HEK293 (cell line): ENCODE results near the gene PSMD5.

Experiments used
- CTCF ChIA-PET: fragments of 350-600 bp; formaldehyde crosslinking; extraction: SDS; loops from one replicate; lab custom pipeline; 2021; ENCODE audit warnings: antibody characterized with exemption; lab: Yijun Ruan, JAX
- POLR2A ChIA-PET: fragments of 300-600 bp; formaldehyde crosslinking; extraction: SDS; loops from one replicate; lab custom pipeline; 2020; ENCODE audit warnings: antibody characterized with exemption, inconsistent platforms; lab: Yijun Ruan, JAX
- H3K27ac ChIP-seq: fragments of 200-500 bp; sonication (Bioruptor generic); 2 replicates; pipeline ENCODE4 v1.5.1; 2014; ENCODE audit warnings: low read depth, low read length, control low read depth, inconsistent platforms; ENCODE audit errors: extremely low read depth
- H3K36me3 ChIP-seq, 2 experiments: fragments of 200-500 bp in 1 of 2; sonication (Bioruptor generic) in 1 of 2; 1 replicate in 1 of 2; 2 replicates in 1 of 2; pipeline ENCODE4 v1.5.1; 2014 to 2017; ENCODE audit warnings: inconsistent platforms in 2 of 2, low read length in 2 of 2; ENCODE audit not compliant: control insufficient read depth in 2 of 2, insufficient read depth in 1 of 2
- H3K4me1 ChIP-seq: fragments of 200-500 bp; sonication (Bioruptor generic); 2 replicates; pipeline ENCODE4 v1.5.1; 2014; ENCODE audit warnings: mild to moderate bottlenecking, low read length, inconsistent platforms; ENCODE audit not compliant: control insufficient read depth, insufficient read depth
- H3K4me3 ChIP-seq: 2 replicates; pipeline ENCODE4 v1.5.1; 2011; ENCODE audit warnings: low read depth, mild to moderate bottlenecking, control low read depth, low read length, moderate library complexity
- H3K9me3 ChIP-seq: fragments of 200-500 bp; sonication (Bioruptor generic); 2 replicates; pipeline ENCODE4 v1.5.1; 2014; ENCODE audit warnings: low read depth, low read length, inconsistent platforms; ENCODE audit not compliant: control insufficient read depth, insufficient read depth
- GLI4 ChIP-seq: fragments of 450-650 bp; formaldehyde crosslinking; IDR thresholded peaks from 2 replicates; pipeline ENCODE4 v1.5.1; 2016; ENCODE audit warnings: missing biosample characterization, missing genetic modification characterization
- HOXD13 ChIP-seq: sonication (generic); formaldehyde crosslinking; IDR thresholded peaks from 2 replicates; pipeline ENCODE4 v1.8.0; 2022; ENCODE audit warnings: missing genetic modification reagents, borderline replicate concordance
- KLF16 ChIP-seq: fragments of 450-650 bp; formaldehyde crosslinking; IDR thresholded peaks from 2 replicates; pipeline ENCODE4 v1.5.1; 2017; ENCODE audit warnings: missing biosample characterization, missing genetic modification characterization
- WT1 ChIP-seq: fragments of 450-650 bp; formaldehyde crosslinking; IDR thresholded peaks from 2 replicates; pipeline ENCODE4 v1.5.1; 2016; ENCODE audit warnings: missing biosample characterization, missing genetic modification characterization
- ZNF133 ChIP-seq: fragments of 450-650 bp; formaldehyde crosslinking; IDR thresholded peaks from 2 replicates; pipeline ENCODE4 v1.5.1; 2016; ENCODE audit warnings: missing biosample characterization, missing genetic modification characterization
- ZNF16 ChIP-seq: fragments of 450-650 bp; formaldehyde crosslinking; IDR thresholded peaks from 2 replicates; pipeline ENCODE4 v1.5.1; 2016; ENCODE audit warnings: low read depth, missing biosample characterization, missing genetic modification characterization
- ZNF19 ChIP-seq: fragments of 450-650 bp; formaldehyde crosslinking; IDR thresholded peaks from 2 replicates; pipeline ENCODE4; 2016; ENCODE audit warnings: missing biosample characterization, missing genetic modification characterization, low read depth
- ZNF214 ChIP-seq: fragments of 450-650 bp; formaldehyde crosslinking; IDR thresholded peaks from 2 replicates; pipeline ENCODE4 v1.5.1; 2017; ENCODE audit warnings: missing biosample characterization, mild to moderate bottlenecking, missing genetic modification characterization, borderline replicate concordance
- ZNF221 ChIP-seq: fragments of 450-650 bp; formaldehyde crosslinking; IDR thresholded peaks from 2 replicates; pipeline ENCODE4 v1.5.1; 2017; ENCODE audit warnings: missing biosample characterization, missing genetic modification characterization, borderline replicate concordance
- ZNF324 ChIP-seq: fragments of 450-650 bp; formaldehyde crosslinking; IDR thresholded peaks from 2 replicates; pipeline ENCODE4 v1.5.1; 2016; ENCODE audit warnings: missing biosample characterization, missing genetic modification characterization
- ZNF37A ChIP-seq: fragments of 450-650 bp; IDR thresholded peaks from 2 replicates; pipeline ENCODE4 v1.5.1; 2018; ENCODE audit warnings: missing biosample characterization, missing genetic modification characterization
- ZNF433 ChIP-seq: fragments of 450-650 bp; formaldehyde crosslinking; IDR thresholded peaks from 2 replicates; pipeline ENCODE4 v1.5.1; 2016; ENCODE audit warnings: missing biosample characterization, missing genetic modification characterization, low read depth
- ZNF473 ChIP-seq: fragments of 450-650 bp; formaldehyde crosslinking; IDR thresholded peaks from 2 replicates; pipeline ENCODE4 v1.5.1; 2017; ENCODE audit warnings: missing biosample characterization, missing genetic modification characterization
- ZNF561 ChIP-seq: fragments of 450-650 bp; IDR thresholded peaks from 2 replicates; pipeline ENCODE4 v1.5.1; 2018; ENCODE audit warnings: missing biosample characterization, missing genetic modification characterization, borderline replicate concordance
- ZNF585B ChIP-seq: fragments of 450-650 bp; formaldehyde crosslinking; IDR thresholded peaks from 2 replicates; pipeline ENCODE4 v1.5.1; 2016; ENCODE audit warnings: missing biosample characterization, missing genetic modification characterization
- ZNF658 ChIP-seq: fragments of 450-650 bp; formaldehyde crosslinking; IDR thresholded peaks from 2 replicates; pipeline ENCODE4; 2016; ENCODE audit warnings: missing biosample characterization, missing genetic modification characterization
- ZNF707 ChIP-seq: fragments of 450-650 bp; formaldehyde crosslinking; IDR thresholded peaks from 2 replicates; pipeline ENCODE4 v1.5.1; 2016; ENCODE audit warnings: missing biosample characterization, missing genetic modification characterization
- ZNF747 ChIP-seq: fragments of 450-650 bp; formaldehyde crosslinking; IDR thresholded peaks from 2 replicates; pipeline ENCODE4 v1.5.1; 2016; ENCODE audit warnings: missing biosample characterization, missing genetic modification characterization
- ZNF768 ChIP-seq: fragments of 450-650 bp; formaldehyde crosslinking; IDR thresholded peaks from 2 replicates; pipeline ENCODE4 v1.5.1; 2018; ENCODE audit warnings: missing biosample characterization, mild to moderate bottlenecking, missing genetic modification characterization
- TF ChIP-seq, protein P1 (sequence below): fragments of 450-650 bp; formaldehyde crosslinking; IDR thresholded peaks from 2 replicates; pipeline ENCODE4 v1.5.1; 2016; ENCODE audit warnings: missing biosample characterization, missing genetic modification characterization
- TF ChIP-seq, protein P2 (sequence below): fragments of 450-650 bp; formaldehyde crosslinking; IDR thresholded peaks from 2 replicates; pipeline ENCODE4 v1.5.1; 2017; ENCODE audit warnings: missing biosample characterization, missing genetic modification characterization
- TF ChIP-seq, protein P3 (sequence below): fragments of 450-650 bp; formaldehyde crosslinking; IDR thresholded peaks from 2 replicates; pipeline ENCODE4 v1.5.1; 2016; ENCODE audit warnings: missing biosample characterization, missing genetic modification characterization
- TF ChIP-seq, protein P4 (sequence below): fragments of 450-650 bp; formaldehyde crosslinking; optimal IDR thresholded peaks from 2 replicates; pipeline ENCODE3; 2016; ENCODE audit warnings: missing biosample characterization, mild to moderate bottlenecking, missing genetic modification characterization

Gene PSMD5

DNA sequence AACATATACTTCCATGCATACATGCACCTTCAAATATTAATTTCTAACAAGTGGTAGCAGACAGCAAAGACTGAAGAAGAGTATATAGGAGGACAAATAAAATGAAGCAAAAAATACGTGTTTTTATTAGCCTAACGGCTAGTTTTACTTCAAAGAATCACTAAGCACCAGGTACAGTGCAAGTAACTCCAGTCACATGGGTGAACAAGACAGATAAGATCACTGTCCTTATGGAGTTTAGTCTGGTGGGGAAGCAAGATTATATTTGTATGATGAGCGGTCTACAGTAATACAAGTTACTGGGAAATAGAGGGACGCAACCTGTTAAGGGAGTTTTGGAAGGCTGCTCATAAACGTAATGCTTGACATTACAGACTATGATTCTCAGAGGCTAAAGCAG lies 65.5 kb downstream of the PSMD5 start:
- Histone ChIP-seq H3K36me3 (peaks cover 5 to 52% of the 10 kb centered on the region in 2 experiments), H3K27ac (no peak overlapping the region), H3K4me1 (no peaks in the 10 kb centered on the region), H3K9me3 (no peaks in the 10 kb centered on the region), H3K4me3 (no peak overlapping the region)
- ChIA-PET CTCF (no interaction called here), POLR2A (no interaction called here)
- TF ChIP-seq WT1 (tag by site-specific recombination): no peak
- TF ChIP-seq ZNF19: no peak

DNA sequence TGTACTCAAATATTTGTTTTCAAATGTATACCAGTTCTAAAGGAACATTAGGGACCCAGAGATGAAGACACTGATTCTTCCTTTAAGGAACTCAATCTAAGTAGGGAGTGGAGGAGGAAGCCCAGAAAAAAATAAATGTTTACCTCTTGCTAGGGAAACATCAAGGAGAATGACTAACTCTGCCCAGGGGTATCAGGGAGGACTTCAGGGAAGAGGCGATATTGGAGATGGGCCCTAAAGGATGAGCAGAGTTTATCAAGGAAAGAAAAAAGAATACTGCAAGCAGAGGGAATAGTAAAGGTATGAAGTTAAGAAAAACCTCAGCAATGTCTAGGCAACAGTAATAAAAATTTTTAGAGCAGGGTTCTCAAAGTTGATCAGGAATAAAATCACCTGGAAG lies 65.9 kb downstream of the PSMD5 start:
- Histone ChIP-seq H3K36me3 (peaks cover 6 to 52% of the 10 kb centered on the region in 2 experiments), H3K4me3 (no peak overlapping the region), H3K27ac (no peak overlapping the region), H3K4me1 (no peaks in the 10 kb centered on the region), H3K9me3 (no peaks in the 10 kb centered on the region)
- no peak for TF ChIP-seq ZNF473 (tag by site-specific recombination)
- ChIA-PET POLR2A (no interaction called here), CTCF (interaction anchor here (0.8 kb wide), 1 partner anchor 10 kb away, joined by 3 read pairs; no protein-coding TSS in a partner anchor)

DNA sequence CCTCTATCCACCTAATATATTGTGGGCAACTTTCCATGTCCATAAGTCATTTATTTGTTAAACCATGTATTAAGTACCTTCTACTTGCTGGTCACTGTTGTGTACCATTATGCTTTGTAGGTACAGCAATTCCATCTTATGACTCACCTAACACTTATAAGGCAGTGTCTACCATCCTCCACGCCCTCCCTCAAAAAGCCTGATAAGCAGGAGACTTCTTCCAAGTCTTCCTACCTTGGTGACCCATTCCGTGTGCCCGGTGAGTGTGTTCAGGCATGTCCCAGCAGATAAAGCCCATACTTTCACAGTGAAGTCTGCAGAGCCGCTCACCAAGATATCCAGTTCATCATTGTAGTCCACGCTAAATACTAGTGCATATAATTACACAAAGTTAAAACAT lies 66.9 kb downstream of the PSMD5 start:
- no peak overlapping the region for H3K4me3 ChIP-seq
- no peaks in the 10 kb centered on the region for H3K9me3 ChIP-seq
- no peak overlapping the region for H3K27ac ChIP-seq
- H3K4me1 ChIP-seq: no peaks in the 10 kb centered on the region
- no peak for TF ChIP-seq ZNF585B (tag by site-specific recombination)
- TF ChIP-seq ZNF133 (tag by site-specific recombination): no peak
- no peak for TF ChIP-seq ZNF707 (tag by site-specific recombination)
- no peak for TF ChIP-seq GLI4 (tag by site-specific recombination)
- no peak for TF ChIP-seq ZNF16 (tag by site-specific recombination)
- no peak for TF ChIP-seq HOXD13
- no peak for TF ChIP-seq ZNF324
- TF ChIP-seq ZNF433 (tag by site-specific recombination): no peak
- no peak for TF ChIP-seq ZNF658 (tag by site-specific recombination)
- TF ChIP-seq, protein P1, sequence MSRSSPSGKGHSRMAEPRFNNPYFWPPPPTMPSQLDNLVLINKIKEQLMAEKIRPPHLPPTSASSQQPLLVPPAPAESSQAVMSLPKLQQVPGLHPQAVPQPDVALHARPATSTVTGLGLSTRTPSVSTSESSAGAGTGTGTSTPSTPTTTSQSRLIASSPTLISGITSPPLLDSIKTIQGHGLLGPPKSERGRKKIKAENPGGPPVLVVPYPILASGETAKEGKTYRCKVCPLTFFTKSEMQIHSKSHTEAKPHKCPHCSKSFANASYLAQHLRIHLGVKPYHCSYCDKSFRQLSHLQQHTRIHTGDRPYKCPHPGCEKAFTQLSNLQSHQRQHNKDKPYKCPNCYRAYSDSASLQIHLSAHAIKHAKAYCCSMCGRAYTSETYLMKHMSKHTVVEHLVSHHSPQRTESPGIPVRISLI (tag by site-specific recombination): no peak
- no peak for TF ChIP-seq ZNF214 (tag by site-specific recombination)
- TF ChIP-seq KLF16 (tag by site-specific recombination): no peak
- TF ChIP-seq ZNF747 (tag by site-specific recombination): no peak
- ChIA-PET POLR2A (no interaction called here), CTCF (no interaction called here)
- peaks cover 12 to 58% of the 10 kb centered on the region in 2 experiments for H3K36me3 ChIP-seq

DNA sequence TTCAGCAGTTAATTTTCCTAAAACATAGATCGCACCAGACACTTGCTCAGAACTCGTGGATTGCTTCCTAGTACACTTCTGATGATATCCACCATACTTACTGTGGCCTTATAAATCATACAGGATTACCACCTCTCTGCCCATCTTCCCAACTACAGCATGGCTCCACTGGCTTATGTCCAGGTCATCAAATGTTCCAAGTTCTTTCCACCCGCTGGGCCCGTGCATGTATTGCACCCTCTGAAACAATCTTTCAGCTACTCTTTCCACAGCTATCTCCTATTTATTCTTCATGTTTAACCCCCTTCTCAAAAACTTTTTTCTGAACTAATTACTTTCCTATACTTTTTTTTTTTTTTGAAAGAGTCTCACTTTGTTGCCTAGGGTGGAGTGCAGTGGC lies 68.0 kb downstream of the PSMD5 start:
- peaks cover 20 to 68% of the 10 kb centered on the region in 2 experiments for H3K36me3 ChIP-seq
- CTCF ChIA-PET: interaction anchor here (0.7 kb wide), 1 partner anchor 39 kb away, joined by 5 read pairs; no protein-coding TSS in a partner anchor
- no peaks in the 10 kb centered on the region for H3K9me3 ChIP-seq
- POLR2A ChIA-PET: interaction anchor here (0.6 to 3.2 kb wide), 2 partner anchors 13 to 19 kb away, joined by 3 to 11 read pairs; partner anchors contain the start of gene FBXW2
- H3K4me1 ChIP-seq: no peaks in the 10 kb centered on the region
- H3K4me3 ChIP-seq: no peak overlapping the region
- H3K27ac ChIP-seq: no peak overlapping the region
- TF ChIP-seq ZNF37A: no peak
- no peak for TF ChIP-seq ZNF768
- TF ChIP-seq, protein P2, sequence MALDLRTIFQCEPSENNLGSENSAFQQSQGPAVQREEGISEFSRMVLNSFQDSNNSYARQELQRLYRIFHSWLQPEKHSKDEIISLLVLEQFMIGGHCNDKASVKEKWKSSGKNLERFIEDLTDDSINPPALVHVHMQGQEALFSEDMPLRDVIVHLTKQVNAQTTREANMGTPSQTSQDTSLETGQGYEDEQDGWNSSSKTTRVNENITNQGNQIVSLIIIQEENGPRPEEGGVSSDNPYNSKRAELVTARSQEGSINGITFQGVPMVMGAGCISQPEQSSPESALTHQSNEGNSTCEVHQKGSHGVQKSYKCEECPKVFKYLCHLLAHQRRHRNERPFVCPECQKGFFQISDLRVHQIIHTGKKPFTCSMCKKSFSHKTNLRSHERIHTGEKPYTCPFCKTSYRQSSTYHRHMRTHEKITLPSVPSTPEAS (tag by site-specific recombination): no peak
- TF ChIP-seq, protein P3, sequence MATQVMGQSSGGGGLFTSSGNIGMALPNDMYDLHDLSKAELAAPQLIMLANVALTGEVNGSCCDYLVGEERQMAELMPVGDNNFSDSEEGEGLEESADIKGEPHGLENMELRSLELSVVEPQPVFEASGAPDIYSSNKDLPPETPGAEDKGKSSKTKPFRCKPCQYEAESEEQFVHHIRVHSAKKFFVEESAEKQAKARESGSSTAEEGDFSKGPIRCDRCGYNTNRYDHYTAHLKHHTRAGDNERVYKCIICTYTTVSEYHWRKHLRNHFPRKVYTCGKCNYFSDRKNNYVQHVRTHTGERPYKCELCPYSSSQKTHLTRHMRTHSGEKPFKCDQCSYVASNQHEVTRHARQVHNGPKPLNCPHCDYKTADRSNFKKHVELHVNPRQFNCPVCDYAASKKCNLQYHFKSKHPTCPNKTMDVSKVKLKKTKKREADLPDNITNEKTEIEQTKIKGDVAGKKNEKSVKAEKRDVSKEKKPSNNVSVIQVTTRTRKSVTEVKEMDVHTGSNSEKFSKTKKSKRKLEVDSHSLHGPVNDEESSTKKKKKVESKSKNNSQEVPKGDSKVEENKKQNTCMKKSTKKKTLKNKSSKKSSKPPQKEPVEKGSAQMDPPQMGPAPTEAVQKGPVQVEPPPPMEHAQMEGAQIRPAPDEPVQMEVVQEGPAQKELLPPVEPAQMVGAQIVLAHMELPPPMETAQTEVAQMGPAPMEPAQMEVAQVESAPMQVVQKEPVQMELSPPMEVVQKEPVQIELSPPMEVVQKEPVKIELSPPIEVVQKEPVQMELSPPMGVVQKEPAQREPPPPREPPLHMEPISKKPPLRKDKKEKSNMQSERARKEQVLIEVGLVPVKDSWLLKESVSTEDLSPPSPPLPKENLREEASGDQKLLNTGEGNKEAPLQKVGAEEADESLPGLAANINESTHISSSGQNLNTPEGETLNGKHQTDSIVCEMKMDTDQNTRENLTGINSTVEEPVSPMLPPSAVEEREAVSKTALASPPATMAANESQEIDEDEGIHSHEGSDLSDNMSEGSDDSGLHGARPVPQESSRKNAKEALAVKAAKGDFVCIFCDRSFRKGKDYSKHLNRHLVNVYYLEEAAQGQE (tag by site-specific recombination): no peak
- TF ChIP-seq, protein P4, sequence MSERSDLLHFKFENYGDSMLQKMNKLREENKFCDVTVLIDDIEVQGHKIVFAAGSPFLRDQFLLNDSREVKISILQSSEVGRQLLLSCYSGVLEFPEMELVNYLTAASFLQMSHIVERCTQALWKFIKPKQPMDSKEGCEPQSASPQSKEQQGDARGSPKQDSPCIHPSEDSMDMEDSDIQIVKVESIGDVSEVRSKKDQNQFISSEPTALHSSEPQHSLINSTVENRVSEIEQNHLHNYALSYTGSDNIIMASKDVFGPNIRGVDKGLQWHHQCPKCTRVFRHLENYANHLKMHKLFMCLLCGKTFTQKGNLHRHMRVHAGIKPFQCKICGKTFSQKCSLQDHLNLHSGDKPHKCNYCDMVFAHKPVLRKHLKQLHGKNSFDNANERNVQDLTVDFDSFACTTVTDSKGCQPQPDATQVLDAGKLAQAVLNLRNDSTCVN (tag by site-specific recombination): no peak
- no peak for TF ChIP-seq ZNF221 (tag by site-specific recombination)
- no peak for TF ChIP-seq ZNF561 (tag by site-specific recombination)
